Measurements from ENCODE around the gene DAB1.

DNA sequence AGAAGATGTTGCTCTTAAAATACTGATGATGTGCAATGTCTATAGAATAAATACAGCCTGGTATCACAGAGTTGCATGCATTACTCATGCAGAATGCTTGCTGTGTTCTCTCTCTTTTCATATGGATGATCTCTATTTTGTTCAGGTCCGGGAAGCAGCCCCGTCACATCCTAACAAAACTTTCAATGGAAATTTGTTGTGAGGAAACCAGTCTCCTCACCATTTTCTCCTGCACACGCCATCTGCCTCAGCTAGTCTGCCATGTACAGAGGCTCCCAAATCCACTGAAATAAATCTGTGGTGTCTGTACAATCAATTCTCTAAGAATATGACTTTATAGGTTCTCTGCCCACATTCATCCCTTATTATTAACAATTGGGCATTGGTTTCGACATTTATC is 42.4 kb downstream of the DAB1 start:
- TF ChIP-seq, protein P1, sequence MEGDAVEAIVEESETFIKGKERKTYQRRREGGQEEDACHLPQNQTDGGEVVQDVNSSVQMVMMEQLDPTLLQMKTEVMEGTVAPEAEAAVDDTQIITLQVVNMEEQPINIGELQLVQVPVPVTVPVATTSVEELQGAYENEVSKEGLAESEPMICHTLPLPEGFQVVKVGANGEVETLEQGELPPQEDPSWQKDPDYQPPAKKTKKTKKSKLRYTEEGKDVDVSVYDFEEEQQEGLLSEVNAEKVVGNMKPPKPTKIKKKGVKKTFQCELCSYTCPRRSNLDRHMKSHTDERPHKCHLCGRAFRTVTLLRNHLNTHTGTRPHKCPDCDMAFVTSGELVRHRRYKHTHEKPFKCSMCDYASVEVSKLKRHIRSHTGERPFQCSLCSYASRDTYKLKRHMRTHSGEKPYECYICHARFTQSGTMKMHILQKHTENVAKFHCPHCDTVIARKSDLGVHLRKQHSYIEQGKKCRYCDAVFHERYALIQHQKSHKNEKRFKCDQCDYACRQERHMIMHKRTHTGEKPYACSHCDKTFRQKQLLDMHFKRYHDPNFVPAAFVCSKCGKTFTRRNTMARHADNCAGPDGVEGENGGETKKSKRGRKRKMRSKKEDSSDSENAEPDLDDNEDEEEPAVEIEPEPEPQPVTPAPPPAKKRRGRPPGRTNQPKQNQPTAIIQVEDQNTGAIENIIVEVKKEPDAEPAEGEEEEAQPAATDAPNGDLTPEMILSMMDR (IDR thresholded peaks at IDR 0.05; ENCODE audit: low read length), result no peak
- no peak for TF ChIP-seq EZH2 (IDR thresholded peaks at IDR 0.05; ENCODE audit: borderline replicate concordance, low read length)

All from OCI-LY1 (cell line).